GM10266 (cell line): ENCODE results near the gene NF1.
"Not testable (repeated sequence)": the region's sequence is repeated elsewhere in the genome, so short reads cannot be mapped to it uniquely, and the experiment has no call there.

Experiments used
- DNase-seq: peaks from one replicate; pipeline ENCODE4 v3.0.0; 2012; ENCODE audit errors: extremely low spot score
- CTCF ChIP-seq: IDR thresholded peaks from 2 replicates; pipeline ENCODE4 v1.5.1; 2012; ENCODE audit warnings: mild to moderate bottlenecking, low read depth; ENCODE audit not compliant: control insufficient read depth, insufficient read depth; ENCODE audit errors: missing control alignments

Gene NF1

DNA sequence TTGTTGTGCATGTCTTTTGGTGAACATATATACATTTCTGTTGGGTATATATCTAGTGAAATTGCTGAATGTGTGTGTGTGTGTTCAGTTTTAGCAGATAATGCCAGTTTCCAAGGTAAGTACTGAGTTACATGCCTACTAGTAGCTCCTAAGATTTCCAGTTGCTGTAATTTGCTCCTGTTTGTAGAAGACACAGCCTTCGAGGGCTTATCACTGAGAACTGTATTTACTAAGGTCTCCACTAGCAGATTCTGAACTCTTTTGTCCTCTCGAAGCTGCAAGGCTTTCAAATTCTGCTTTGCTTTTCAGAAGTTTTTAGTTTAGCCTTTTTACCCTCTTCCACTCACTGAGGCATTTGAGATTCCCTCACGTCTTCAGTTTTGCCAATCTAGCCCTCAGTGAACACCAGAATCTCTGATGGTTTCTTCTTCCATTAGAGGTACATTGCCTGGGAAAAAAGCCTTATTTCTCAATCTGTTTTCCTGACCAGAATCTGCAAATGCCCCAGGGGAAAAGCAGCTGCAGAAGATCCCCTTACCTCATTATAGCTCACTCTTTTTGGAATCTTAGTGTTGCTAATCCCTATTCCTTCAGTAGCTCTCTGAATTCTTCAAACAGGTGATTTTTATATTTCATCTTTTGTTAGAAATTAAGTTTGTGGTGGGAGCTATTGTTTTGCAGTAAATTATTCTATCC, 52.9 kb downstream of the NF1 start:
- DNase-seq = no peak
- no peak for TF ChIP-seq CTCF

DNA sequence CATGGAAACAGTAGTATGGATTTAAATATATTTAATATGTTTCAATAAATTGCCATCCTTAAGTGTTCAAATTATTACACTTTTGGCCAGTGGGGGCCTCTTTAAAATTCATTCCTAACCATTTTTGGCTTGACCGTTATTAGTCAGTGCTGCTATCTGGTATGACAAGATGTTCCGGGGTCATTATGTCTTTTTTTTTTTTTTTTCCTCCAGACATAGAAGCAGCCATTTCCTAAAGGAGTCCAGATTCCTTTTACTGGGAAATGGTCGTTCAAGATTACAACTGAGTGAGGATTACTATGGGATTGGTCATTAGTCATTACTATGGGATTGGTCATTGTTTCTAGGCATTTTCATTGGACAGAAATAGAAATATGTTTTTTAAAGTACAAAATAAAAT, 53.4 kb downstream of the NF1 start:
- no peak for DNase-seq
- TF ChIP-seq CTCF = no peak

DNA sequence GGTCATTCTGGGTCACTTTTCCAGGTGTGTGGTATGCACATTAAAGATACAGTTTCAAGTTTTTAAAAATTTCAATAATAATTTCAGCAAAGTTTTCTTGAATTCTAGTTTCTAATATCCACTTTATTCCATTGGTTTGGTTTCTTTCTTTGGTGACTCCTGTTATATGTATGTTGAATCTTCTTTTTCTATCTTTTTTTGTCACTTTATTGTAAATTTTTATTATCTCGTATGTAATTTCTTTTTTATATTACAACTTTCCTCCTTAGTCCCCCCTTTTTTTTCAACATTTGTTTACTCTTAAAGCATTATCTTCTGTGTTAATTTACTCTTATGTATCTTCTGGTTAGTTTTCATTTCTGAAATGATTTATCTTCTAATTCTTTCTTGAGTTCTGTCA, 57.5 kb downstream of the NF1 start:
- DNase-seq = no peak
- no peak for TF ChIP-seq CTCF

GRCh38 chr17:31155208-31155810, 60.5 kb downstream of the NF1 start:
- DNase-seq = no peak
- no peak for TF ChIP-seq CTCF

DNA sequence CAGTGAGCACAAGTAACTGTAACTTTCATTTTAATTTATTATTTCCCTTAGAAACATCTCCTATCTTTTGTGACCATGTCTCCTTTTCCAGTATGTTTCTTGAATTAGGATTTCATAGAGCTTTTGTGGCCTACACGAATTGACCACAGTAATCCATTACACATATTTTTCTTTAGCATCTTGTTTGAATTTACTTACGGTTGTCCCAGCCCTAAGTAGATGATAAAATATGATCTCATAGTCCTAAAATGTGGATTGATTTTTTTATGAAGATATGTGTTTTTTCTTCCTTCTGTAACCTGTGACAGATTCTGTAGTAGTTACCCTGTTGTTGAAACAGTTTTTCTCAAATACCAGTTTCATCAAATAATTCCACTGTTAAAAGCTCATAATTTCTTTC, 61.5 kb downstream of the NF1 start:
- no peak for DNase-seq
- TF ChIP-seq CTCF = no peak

GRCh38 chr17:31156864-31157263, 62.1 kb downstream of the NF1 start:
- not testable (repeated sequence) for DNase-seq

DNA sequence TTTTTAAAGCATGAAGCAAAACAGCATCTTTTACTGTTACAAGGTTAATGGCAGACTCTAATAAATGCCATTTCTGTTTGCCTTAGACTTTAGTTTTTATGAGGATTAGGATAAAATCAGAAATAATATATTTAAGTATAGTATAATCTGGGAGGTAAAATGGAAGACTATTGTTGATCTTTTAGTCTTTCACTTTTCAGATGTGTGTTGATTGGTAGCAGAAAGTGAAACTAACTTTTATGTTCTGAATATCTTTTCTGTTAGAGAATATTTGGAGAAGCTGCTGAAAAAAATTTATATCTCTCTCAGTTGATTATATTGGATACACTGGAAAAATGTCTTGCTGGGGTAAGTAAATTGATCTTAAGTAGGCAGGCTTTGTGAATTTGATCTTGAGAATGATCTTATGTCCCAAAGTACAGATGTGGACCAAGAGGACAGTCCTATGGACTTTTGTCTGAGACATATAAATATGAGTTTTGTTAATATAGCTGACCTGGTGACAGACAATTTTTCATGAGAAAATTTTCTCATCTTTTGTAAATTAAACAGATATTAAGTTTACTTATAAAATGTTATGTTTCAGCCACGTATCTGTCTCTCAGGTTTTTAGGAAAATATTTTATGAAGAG, 64.1 kb downstream of the NF1 start:
- no peak for TF ChIP-seq CTCF
- no peak for DNase-seq
